Choroid plexus epithelial cell (primary cell): ENCODE results near the gene NEK6.

ENCODE experiments used
- DNase-seq: peaks from one replicate; pipeline ENCODE4 v3.0.0-alpha.2; 2010; ENCODE audit warnings: low read depth
- H3K4me3 ChIP-seq: 2 replicates; pipeline ENCODE4 v1.5.1; 2011; ENCODE audit warnings: low read depth, mild to moderate bottlenecking, control low read depth, low read length, moderate library complexity
- TF ChIP-seq, protein P1 (sequence below): conservative IDR thresholded peaks from 2 replicates; pipeline ENCODE4 v1.5.1; 2011; ENCODE audit warnings: low read depth, mild to moderate bottlenecking, control low read depth, inconsistent platforms, low read length, moderate library complexity

The NEK6 gene

DNA sequence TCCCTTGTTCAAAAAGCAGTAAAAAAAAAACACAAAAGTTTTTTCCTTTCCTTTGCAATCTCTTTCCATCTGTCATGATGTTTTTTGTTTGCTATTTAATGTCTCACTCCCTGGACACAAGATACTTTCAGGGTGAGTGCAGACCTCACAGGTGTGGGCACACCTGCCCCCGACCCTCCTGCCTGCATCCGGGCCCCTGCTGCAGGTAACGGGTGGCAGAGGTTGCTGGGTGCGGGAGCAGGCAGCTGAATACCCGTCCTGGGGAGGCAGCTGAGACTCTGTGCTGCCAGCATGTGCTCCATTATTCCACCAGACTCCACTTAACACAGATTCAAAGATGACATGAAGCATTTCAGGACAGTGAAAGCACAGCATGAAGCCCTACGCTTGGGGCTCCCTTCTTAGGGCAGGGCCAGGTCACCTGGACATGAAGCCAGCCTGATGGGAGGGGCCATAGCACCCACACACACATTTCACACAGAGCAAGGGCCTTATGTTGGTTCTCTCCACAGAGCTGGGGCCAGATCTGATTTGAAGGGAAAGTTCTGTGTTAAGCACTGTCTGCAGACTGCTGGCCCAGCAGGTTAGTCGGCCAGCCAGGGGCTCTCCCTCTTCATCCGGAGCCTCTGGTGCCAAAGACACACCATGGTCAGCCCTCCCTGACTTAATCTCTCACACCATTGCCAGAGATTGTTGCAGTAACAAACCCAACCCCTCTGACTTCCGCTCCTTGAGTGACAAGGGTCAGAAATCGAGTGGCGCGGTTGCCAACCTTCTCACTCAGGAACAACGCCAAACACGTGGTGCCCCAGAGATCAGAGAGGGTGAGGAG lies 13.0 kb downstream of the NEK6 start:
- TF ChIP-seq, protein P1, sequence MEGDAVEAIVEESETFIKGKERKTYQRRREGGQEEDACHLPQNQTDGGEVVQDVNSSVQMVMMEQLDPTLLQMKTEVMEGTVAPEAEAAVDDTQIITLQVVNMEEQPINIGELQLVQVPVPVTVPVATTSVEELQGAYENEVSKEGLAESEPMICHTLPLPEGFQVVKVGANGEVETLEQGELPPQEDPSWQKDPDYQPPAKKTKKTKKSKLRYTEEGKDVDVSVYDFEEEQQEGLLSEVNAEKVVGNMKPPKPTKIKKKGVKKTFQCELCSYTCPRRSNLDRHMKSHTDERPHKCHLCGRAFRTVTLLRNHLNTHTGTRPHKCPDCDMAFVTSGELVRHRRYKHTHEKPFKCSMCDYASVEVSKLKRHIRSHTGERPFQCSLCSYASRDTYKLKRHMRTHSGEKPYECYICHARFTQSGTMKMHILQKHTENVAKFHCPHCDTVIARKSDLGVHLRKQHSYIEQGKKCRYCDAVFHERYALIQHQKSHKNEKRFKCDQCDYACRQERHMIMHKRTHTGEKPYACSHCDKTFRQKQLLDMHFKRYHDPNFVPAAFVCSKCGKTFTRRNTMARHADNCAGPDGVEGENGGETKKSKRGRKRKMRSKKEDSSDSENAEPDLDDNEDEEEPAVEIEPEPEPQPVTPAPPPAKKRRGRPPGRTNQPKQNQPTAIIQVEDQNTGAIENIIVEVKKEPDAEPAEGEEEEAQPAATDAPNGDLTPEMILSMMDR = no peak
- DNase-seq = no peak
- H3K4me3 ChIP-seq = no peak overlapping the region

DNA sequence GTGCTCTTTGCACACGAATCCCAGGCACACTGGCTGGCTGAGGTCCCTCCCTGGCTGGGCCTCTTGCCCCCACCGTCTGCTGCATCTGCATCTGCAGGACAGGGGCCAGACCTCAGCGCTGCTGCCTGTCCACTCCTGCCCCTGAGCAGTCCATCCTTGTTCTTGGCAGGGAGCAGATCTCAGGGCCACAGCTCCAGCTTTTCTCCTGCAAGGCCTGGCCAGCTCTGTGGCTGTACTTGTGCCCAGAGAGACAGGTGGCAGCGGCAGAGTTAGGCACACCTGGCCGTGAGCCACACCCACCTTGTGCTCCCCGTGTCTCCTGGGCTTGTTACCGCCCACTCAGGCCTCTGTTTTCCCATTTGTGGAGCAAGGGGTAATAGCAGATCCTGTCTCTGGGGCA lies 13.9 kb downstream of the NEK6 start:
- TF ChIP-seq, protein P1 = no peak
- H3K4me3 ChIP-seq = no peak overlapping the region
- DNase-seq = no peak

DNA sequence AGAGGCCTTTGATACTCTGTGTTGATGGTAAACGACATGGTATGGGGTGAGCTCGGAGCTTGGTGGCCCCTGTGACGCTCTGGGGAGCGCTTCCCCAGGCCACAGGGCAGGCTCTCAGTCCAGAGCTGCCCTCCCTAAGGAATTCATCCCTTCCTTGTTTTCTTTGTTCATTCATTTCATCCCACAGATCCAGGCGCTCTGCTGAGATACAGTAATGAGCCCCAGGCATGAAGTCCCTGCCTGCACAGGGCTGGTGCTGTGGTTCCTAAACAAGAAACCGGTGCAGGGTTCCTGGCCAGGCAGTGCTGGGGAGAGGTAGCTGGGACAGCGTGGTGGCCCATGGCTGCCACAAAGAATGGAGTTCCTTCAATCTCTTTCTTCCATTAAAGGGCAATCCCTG lies 14.4 kb downstream of the NEK6 start:
- no peak overlapping the region for H3K4me3 ChIP-seq
- DNase-seq = no peak
- TF ChIP-seq, protein P1 = no peak

DNA sequence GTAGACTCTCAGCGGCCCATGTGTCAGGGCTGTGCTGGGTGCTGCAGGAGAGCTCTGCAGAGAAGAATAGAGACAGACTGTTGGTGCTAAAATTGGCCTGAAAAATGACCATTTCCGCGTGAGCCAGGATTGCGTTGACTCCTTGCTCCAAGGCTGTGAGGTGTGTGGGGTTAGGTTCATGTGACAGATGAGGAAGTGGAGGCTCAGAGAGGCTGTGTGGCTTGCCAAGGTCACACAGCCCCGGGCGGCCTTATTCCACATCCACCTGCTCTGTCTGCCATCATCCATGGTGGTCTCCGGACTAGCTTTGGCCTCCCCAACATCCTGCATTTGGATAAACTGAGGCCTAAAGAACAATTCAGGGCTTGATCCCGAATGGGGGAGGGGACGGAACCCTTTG lies 15.2 kb downstream of the NEK6 start:
- TF ChIP-seq, protein P1 = no peak
- DNase-seq = no peak
- no peak overlapping the region for H3K4me3 ChIP-seq

DNA sequence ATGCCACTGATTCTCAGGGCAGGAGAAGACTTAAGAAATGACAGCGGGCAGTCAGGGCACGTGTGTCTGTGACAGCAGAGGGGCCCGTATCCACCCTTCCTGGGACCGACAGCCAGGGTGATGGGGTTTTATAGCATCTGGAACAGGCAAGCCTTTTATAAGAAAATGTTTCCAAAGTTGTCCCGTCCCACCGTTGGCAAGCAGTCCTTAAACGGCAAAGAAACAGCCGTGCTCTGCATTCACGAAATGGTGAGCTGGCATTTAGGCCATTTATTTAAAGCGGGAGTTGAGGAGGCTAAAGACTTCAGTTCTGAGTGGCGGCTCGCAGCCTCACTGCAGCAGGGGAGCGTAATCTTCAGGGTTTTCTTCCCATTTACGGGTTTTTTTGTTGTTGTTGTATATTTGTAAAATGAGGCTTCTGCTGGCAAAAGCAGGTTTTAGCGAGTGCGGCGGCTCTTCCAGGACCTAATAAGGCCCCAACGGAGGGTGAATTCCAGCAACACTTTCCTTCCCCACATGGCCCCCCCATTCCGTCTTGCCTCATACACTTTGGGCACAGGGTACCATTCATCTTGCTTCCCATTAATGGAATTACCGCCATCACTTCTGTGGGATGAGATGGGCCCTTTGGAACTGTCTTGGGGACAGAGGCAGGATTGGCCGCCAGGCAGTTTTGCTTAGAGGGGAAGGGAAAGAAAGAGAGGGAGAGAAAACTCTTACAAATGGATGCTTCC lies 15.8 kb downstream of the NEK6 start:
- TF ChIP-seq, protein P1 = no peak
- no peak overlapping the region for H3K4me3 ChIP-seq
- DNase-seq = no peak

DNA sequence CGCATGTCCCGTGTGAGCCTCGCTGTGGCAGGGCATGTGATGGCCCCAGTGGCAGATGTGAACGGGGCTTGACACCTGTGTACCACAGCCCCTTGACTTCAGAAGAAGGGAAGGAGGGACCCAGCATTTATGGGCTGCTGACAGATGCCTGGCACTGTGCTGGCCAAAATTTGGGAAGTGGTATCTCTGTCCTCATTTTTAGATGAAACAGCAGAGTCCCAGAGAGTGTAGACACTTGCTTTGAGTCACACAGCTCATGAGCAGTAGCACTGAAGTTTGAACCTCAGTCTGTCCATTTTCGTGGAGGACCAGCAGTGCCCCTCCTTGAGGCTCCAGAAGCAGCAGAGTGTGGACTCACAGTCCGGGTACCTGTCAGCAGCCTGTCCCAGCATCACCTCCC lies 16.5 kb downstream of the NEK6 start:
- TF ChIP-seq, protein P1 = no peak
- no peak for DNase-seq
- no peak overlapping the region for H3K4me3 ChIP-seq
